Measurements from ENCODE around the gene HLA-G.

Gene HLA-G

GRCh38 chr6:29816030-29816429 is 11.6 kb upstream of the HLA-G start:
- no peak overlapping the region for H3K27ac ChIP-seq (ENCODE audit: low read depth, low read length)

GRCh38 chr6:29818892-29819291 is 8.7 kb upstream of the HLA-G start:
- Histone ChIP-seq H3K27ac (ENCODE audit: low read depth, low read length) (no peak overlapping the region), H2AFZ (ENCODE audit: low read length, unreplicated experiment) (no peak overlapping the region), H3K4me1 (ENCODE audit: control insufficient read depth, insufficient read depth, low read length, unreplicated experiment) (no peaks in the 10 kb centered on the region), H3K4me3 (ENCODE audit: low read depth, low read length) (no peak overlapping the region), H3K36me3 (ENCODE audit: insufficient read depth, low read length) (no peaks in the 10 kb centered on the region), H3K79me2 (ENCODE audit: control insufficient read depth, insufficient read depth, low read length, unreplicated experiment) (no peaks in the 10 kb centered on the region), H3K27me3 (ENCODE audit: insufficient read depth, low read length) (peaks cover 50% of the 10 kb centered on the region)

More at GRCh38 chr6:29816030-29816429, 11.6 kb upstream of the HLA-G start:
- Histone ChIP-seq H3K4me1 (ENCODE audit: control insufficient read depth, insufficient read depth, low read length, unreplicated experiment) (no peaks in the 10 kb centered on the region), H2AFZ (ENCODE audit: low read length, unreplicated experiment) (no peak overlapping the region), H3K36me3 (ENCODE audit: insufficient read depth, low read length) (no peaks in the 10 kb centered on the region), H3K27me3 (ENCODE audit: insufficient read depth, low read length) (peaks cover 32% of the 10 kb centered on the region), H3K4me3 (ENCODE audit: low read depth, low read length) (no peak overlapping the region), H3K79me2 (ENCODE audit: control insufficient read depth, insufficient read depth, low read length, unreplicated experiment) (no peaks in the 10 kb centered on the region)

GRCh38 chr6:29824144-29824543 is 3.5 kb upstream of the HLA-G start:
- H3K4me1 ChIP-seq (ENCODE audit: control insufficient read depth, insufficient read depth, low read length, unreplicated experiment): no peaks in the 10 kb centered on the region
- H3K36me3 ChIP-seq (ENCODE audit: insufficient read depth, low read length): no peaks in the 10 kb centered on the region
- no peak overlapping the region for H3K27ac ChIP-seq (ENCODE audit: low read depth, low read length)
- H3K79me2 ChIP-seq (ENCODE audit: control insufficient read depth, insufficient read depth, low read length, unreplicated experiment): no peaks in the 10 kb centered on the region
- H3K4me3 ChIP-seq (ENCODE audit: low read depth, low read length): no peak overlapping the region
- H2AFZ ChIP-seq (ENCODE audit: low read length, unreplicated experiment): no peak overlapping the region
- peaks cover 68% of the 10 kb centered on the region for H3K27me3 ChIP-seq (ENCODE audit: insufficient read depth, low read length)

DNA sequence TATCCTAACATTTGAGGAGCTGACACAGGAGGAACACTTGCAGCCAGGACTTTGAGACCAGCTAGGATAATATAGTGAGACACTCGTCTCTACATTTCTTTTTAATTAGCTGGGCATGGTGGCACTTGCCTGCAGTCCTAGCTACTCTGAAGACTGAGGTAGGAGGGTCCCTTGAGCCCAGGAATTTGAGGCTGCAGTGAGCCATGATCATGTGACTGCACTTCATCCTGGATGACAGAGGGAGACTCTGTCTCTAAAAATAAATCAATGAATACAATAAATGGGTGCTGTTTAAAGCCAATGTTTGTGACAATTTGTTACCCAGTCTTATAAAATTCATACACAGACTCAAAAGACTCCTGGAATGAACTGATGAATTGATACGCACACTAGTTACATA is 1.8 kb upstream of the HLA-G start:
- no peak overlapping the region for H3K4me3 ChIP-seq (ENCODE audit: low read depth, low read length)
- H3K27me3 ChIP-seq (ENCODE audit: insufficient read depth, low read length): peaks cover 73% of the 10 kb centered on the region
- H3K27ac ChIP-seq (ENCODE audit: low read depth, low read length): no peak overlapping the region
- H3K4me1 ChIP-seq (ENCODE audit: control insufficient read depth, insufficient read depth, low read length, unreplicated experiment): no peaks in the 10 kb centered on the region
- H2AFZ ChIP-seq (ENCODE audit: low read length, unreplicated experiment): no peak overlapping the region
- no peaks in the 10 kb centered on the region for H3K36me3 ChIP-seq (ENCODE audit: insufficient read depth, low read length)
- no peaks in the 10 kb centered on the region for H3K79me2 ChIP-seq (ENCODE audit: control insufficient read depth, insufficient read depth, low read length, unreplicated experiment)

- no peaks in the 10 kb centered on the region for H3K4me1 ChIP-seq (ENCODE audit: control insufficient read depth, insufficient read depth, low read length, unreplicated experiment)
- H2AFZ ChIP-seq (ENCODE audit: low read length, unreplicated experiment): no peak overlapping the region
- H3K27ac ChIP-seq (ENCODE audit: low read depth, low read length): no peak overlapping the region
- no peak overlapping the region for H3K4me3 ChIP-seq (ENCODE audit: low read depth, low read length)
- no peaks in the 10 kb centered on the region for H3K36me3 ChIP-seq (ENCODE audit: insufficient read depth, low read length)
- no peaks in the 10 kb centered on the region for H3K79me2 ChIP-seq (ENCODE audit: control insufficient read depth, insufficient read depth, low read length, unreplicated experiment)
- H3K27me3 ChIP-seq (ENCODE audit: insufficient read depth, low read length): peaks cover 72% of the 10 kb centered on the region
Measured at GRCh38 chr6:29826271-29826670, 1.4 kb upstream of the HLA-G start.

DNA sequence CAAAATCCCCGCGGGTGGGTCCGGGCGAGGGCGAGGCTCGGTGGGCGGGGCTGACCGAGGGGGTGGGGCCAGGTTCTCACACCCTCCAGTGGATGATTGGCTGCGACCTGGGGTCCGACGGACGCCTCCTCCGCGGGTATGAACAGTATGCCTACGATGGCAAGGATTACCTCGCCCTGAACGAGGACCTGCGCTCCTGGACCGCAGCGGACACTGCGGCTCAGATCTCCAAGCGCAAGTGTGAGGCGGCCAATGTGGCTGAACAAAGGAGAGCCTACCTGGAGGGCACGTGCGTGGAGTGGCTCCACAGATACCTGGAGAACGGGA is 809 bp downstream of the HLA-G start:
- Histone ChIP-seq H3K27me3 (ENCODE audit: insufficient read depth, low read length) (peaks cover 77% of the 10 kb centered on the region), H3K36me3 (ENCODE audit: insufficient read depth, low read length) (no peaks in the 10 kb centered on the region), H2AFZ (ENCODE audit: low read length, unreplicated experiment) (no peak overlapping the region), H3K79me2 (ENCODE audit: control insufficient read depth, insufficient read depth, low read length, unreplicated experiment) (no peaks in the 10 kb centered on the region), H3K4me3 (ENCODE audit: low read depth, low read length) (peak overlapping the region; percentile 45; the same call in 1 of the 2 replicates), H3K27ac (ENCODE audit: low read depth, low read length) (no peak overlapping the region), H3K4me1 (ENCODE audit: control insufficient read depth, insufficient read depth, low read length, unreplicated experiment) (no peaks in the 10 kb centered on the region)

DNA sequence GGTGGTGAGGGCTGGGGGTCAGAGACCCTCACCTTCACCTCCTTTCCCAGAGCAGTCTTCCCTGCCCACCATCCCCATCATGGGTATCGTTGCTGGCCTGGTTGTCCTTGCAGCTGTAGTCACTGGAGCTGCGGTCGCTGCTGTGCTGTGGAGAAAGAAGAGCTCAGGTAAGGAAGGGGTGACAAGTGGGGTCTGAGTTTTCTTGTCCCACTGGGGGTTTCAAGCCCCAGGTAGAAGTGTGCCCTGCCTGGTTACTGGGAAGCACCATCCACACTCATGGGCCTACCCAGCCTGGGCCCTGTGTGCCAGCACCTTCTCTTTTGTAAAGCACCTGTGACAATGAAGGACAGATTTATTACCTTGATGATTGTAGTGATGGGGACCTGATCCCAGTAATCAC is 2.1 kb downstream of the HLA-G start:
- Histone ChIP-seq H3K27ac (ENCODE audit: low read depth, low read length) (no peak overlapping the region), H3K79me2 (ENCODE audit: control insufficient read depth, insufficient read depth, low read length, unreplicated experiment) (no peaks in the 10 kb centered on the region), H2AFZ (ENCODE audit: low read length, unreplicated experiment) (no peak overlapping the region), H3K27me3 (ENCODE audit: insufficient read depth, low read length) (peaks cover 69% of the 10 kb centered on the region), H3K4me1 (ENCODE audit: control insufficient read depth, insufficient read depth, low read length, unreplicated experiment) (no peaks in the 10 kb centered on the region), H3K36me3 (ENCODE audit: insufficient read depth, low read length) (no peaks in the 10 kb centered on the region), H3K4me3 (ENCODE audit: low read depth, low read length) (no peak overlapping the region)

GRCh38 chr6:29830409-29830808 is 2.8 kb downstream of the HLA-G start:
- Histone ChIP-seq H2AFZ (ENCODE audit: low read length, unreplicated experiment) (no peak overlapping the region), H3K27ac (ENCODE audit: low read depth, low read length) (no peak overlapping the region), H3K79me2 (ENCODE audit: control insufficient read depth, insufficient read depth, low read length, unreplicated experiment) (no peaks in the 10 kb centered on the region), H3K4me3 (ENCODE audit: low read depth, low read length) (no peak overlapping the region), H3K36me3 (ENCODE audit: insufficient read depth, low read length) (no peaks in the 10 kb centered on the region), H3K27me3 (ENCODE audit: insufficient read depth, low read length) (peaks cover 70% of the 10 kb centered on the region), H3K4me1 (ENCODE audit: control insufficient read depth, insufficient read depth, low read length, unreplicated experiment) (no peaks in the 10 kb centered on the region)

- Histone ChIP-seq H3K27ac (ENCODE audit: low read depth, low read length) (no peak overlapping the region), H3K36me3 (ENCODE audit: insufficient read depth, low read length) (no peaks in the 10 kb centered on the region)
Measured at GRCh38 chr6:29831776-29832175, 4.2 kb downstream of the HLA-G start.

GRCh38 chr6:29834564-29835436 is 7.2 kb downstream of the HLA-G start:
- H3K4me1 ChIP-seq (ENCODE audit: control insufficient read depth, insufficient read depth, low read length, unreplicated experiment): no peaks in the 10 kb centered on the region
- peaks cover 85% of the 10 kb centered on the region for H3K27me3 ChIP-seq (ENCODE audit: insufficient read depth, low read length)
- no peak overlapping the region for H2AFZ ChIP-seq (ENCODE audit: low read length, unreplicated experiment)
- H3K4me3 ChIP-seq (ENCODE audit: low read depth, low read length): no peak overlapping the region
- H3K36me3 ChIP-seq (ENCODE audit: insufficient read depth, low read length): no peaks in the 10 kb centered on the region
- no peaks in the 10 kb centered on the region for H3K79me2 ChIP-seq (ENCODE audit: control insufficient read depth, insufficient read depth, low read length, unreplicated experiment)
- H3K27ac ChIP-seq (ENCODE audit: low read depth, low read length): no peak overlapping the region

More at GRCh38 chr6:29831776-29832175, 4.2 kb downstream of the HLA-G start:
- peaks cover 82% of the 10 kb centered on the region for H3K27me3 ChIP-seq (ENCODE audit: insufficient read depth, low read length)
- H3K4me3 ChIP-seq (ENCODE audit: low read depth, low read length): no peak overlapping the region
- no peak overlapping the region for H2AFZ ChIP-seq (ENCODE audit: low read length, unreplicated experiment)
- H3K4me1 ChIP-seq (ENCODE audit: control insufficient read depth, insufficient read depth, low read length, unreplicated experiment): no peaks in the 10 kb centered on the region
- no peaks in the 10 kb centered on the region for H3K79me2 ChIP-seq (ENCODE audit: control insufficient read depth, insufficient read depth, low read length, unreplicated experiment)

DNA sequence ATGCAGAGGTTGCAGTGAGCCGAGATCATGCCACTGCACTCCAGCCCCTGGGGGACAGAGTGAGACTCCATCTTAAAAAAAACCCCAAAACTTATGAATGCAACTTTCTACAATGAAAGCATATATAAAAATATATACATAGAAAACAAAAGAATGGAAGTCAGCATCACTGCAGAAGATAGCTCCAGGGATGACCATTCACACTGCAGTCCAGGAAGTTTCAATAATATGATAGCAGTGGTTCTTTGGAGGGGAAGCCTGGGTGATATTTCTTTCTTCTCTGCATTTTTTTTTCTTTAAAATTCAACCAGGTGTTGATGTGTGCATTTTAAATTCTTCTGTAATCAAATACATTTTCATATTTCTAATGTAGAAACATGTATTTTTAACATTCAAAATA is 12.3 kb downstream of the HLA-G start:
- Histone ChIP-seq H3K36me3 (ENCODE audit: insufficient read depth, low read length) (no peaks in the 10 kb centered on the region), H3K79me2 (ENCODE audit: control insufficient read depth, insufficient read depth, low read length, unreplicated experiment) (no peaks in the 10 kb centered on the region), H3K4me3 (ENCODE audit: low read depth, low read length) (no peak overlapping the region), H2AFZ (ENCODE audit: low read length, unreplicated experiment) (no peak overlapping the region), H3K4me1 (ENCODE audit: control insufficient read depth, insufficient read depth, low read length, unreplicated experiment) (no peaks in the 10 kb centered on the region), H3K27me3 (ENCODE audit: insufficient read depth, low read length) (peaks cover 91% of the 10 kb centered on the region), H3K27ac (ENCODE audit: low read depth, low read length) (no peak overlapping the region)
